ENCODE data around the gene ZNF280A. TPM values are rescaled to one million over a fixed set of nuclear protein-coding genes. Genes with fewer than 3 reads are reported as not detected.

The ZNF280A gene
- total RNA-seq, 1 donor from 2014 or later: not detected

- ATAC-seq: no peak
These were observed 53.0 kb downstream of the ZNF280A start for GRCh38 chr22:22467112-22467511.

- ATAC-seq: no peak
These were observed 54.3 kb downstream of the ZNF280A start for GRCh38 chr22:22465782-22466181.

GRCh38 chr22:22465094-22465602, 54.9 kb downstream of the ZNF280A start:
- no peak for ATAC-seq

- no peak for ATAC-seq
These were observed 55.5 kb downstream of the ZNF280A start for GRCh38 chr22:22464541-22465054.

GRCh38 chr22:22463855-22464540, 56.1 kb downstream of the ZNF280A start:
- peak; percentile 47 for ATAC-seq

Other genes starting within 250 kb of the ZNF280A start
- gene ZNF280B, start 11.5 kb downstream of the ZNF280A start, total RNA-seq: 0.04 TPM
- not detected for gene PRAME, start 39.0 kb upstream of the ZNF280A start, total RNA-seq
- not detected for gene GGTLC2, start 124.3 kb upstream of the ZNF280A start, total RNA-seq